GM21515 (cell line): ENCODE measurements around the gene MARVELD3.
"Not testable (repeated sequence)": the region's sequence is repeated elsewhere in the genome, so short reads cannot be mapped to it uniquely, and the experiment has no call there.

Source experiments
- ATAC-seq: cut with Tn5 transposase; IDR thresholded peaks from one replicate; pipeline ENCODE4 v1.9.1; 2021; ENCODE audit not compliant: unreplicated experiment

The MARVELD3 gene

DNA sequence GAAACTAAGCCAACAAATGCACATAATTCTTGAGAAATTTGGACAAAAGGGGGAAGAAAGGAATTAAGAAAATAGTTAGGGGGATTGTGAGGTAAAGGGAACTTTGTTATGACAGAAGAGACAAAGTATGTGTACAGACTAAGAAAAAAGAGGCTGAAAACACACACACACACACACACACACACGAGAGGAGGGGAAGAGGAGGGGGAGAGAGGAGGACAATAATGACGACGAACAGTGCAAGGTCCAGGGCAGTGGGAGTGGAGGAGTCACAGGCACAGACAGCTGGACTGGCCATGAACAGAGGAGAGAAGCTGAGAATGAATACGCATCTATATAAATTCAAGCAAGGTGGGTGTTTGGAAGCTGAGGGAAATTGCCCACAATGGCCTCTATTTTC, 44.6 kb downstream of the MARVELD3 start:
- no peak for ATAC-seq

DNA sequence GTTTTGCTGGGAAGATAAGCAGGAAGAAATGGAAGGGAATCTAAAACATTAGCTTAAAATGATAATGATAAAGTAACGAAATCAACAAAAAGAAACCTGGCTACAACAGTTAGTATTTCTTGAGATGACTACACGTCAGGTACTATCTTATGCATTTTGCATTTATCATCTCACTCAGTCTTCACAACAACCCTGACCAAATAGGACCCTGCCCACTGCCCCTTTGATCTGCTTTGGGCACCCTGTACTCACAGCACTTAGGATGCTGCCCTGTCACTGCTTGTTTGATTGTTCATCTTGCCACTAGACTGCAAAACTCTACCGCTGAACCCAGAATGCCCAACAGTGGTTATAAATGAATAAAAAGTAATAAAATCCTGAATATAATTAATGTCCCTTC, 45.2 kb downstream of the MARVELD3 start:
- no peak for ATAC-seq

- ATAC-seq: no peak
Measured at GRCh38 chr16:71672125-71672524, 46.1 kb downstream of the MARVELD3 start.

GRCh38 chr16:71672803-71673581, 47.0 kb downstream of the MARVELD3 start:
- no peak for ATAC-seq

GRCh38 chr16:71673582-71673973, 47.6 kb downstream of the MARVELD3 start:
- no peak for ATAC-seq

GRCh38 chr16:71674229-71674628, 48.2 kb downstream of the MARVELD3 start:
- no peak for ATAC-seq

- ATAC-seq: no peak
Measured at GRCh38 chr16:71675380-71675779, 49.4 kb downstream of the MARVELD3 start.

- ATAC-seq: no peak
Measured at GRCh38 chr16:71676236-71676635, 50.3 kb downstream of the MARVELD3 start.

- ATAC-seq: no peak
Measured at GRCh38 chr16:71681360-71681759, 55.4 kb downstream of the MARVELD3 start.

DNA sequence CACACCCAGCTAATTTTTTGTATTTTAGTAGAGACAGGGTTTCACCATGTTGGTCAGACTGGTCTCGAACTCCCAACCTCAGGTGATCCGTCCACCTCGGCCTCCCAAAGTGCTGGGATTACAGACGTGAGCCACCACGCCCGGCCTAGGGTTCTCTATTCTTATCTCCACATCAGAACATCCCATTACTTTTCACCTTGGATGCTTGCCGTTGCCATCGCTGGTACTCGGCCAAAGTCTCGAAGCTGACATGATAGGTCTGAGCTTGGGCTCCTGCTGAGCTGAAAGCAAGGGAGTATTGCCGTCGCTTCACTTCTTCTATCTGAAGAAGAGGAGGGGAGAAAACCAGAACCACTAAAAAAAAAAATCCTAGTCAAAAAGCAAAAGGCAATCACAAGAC, 58.3 kb downstream of the MARVELD3 start:
- not testable (repeated sequence) for ATAC-seq
